K562 (cell line): ENCODE measurements around the gene GPR37. TPM values are rescaled to one million over a fixed set of nuclear protein-coding genes. Genes with fewer than 3 reads are reported as not detected.

Source experiments
- ATAC-seq: fragments of 200-7000 bp; cut with Tn5 transposase; 3 replicates; pipeline ENCODE4 v1.9.1; 2020; ENCODE audit warnings: moderate library complexity
- BruUV-seq: library from RNA; stranded (reverse); fragments of 400-500 nt; replicated peaks from 2 replicates; lab custom pipeline; 2021; lab: Mats Ljungman, UMichigan
- CTCF ChIA-PET: fragments of 300-600 bp; formaldehyde crosslinking; extraction: SDS; loops from one replicate; lab custom pipeline; 2021; ENCODE audit warnings: low intra/inter-chr PET ratio; lab: Yijun Ruan, JAX
- POLR2A ChIA-PET: fragments of 300-600, 350-650 bp; sonication (Branson Sonifier 250); formaldehyde crosslinking; extraction: SDS; loops from one replicate; lab custom pipeline; 2021; ENCODE audit warnings: antibody characterized with exemption, inconsistent platforms; lab: Yijun Ruan, JAX
- DNase-seq, 4 experiments: peaks; one replicate each; pipeline versions ENCODE4 v3.0.0 to v3.0.0-alpha.2; 2011 to 2018; ENCODE audit warnings: low spot score in 3 of 4, mixed read lengths in 3 of 4; ENCODE audit errors: extremely low read depth in 1 of 4
- FAIRE-seq: peaks from 2 replicates; lab custom pipeline; 2011; peaks lifted over from hg19 to GRCh38; lab: Jason Lieb, UNC
- H2AFZ ChIP-seq: 2 replicates; pipeline ENCODE4 v1.6.0; 2011; ENCODE audit warnings: low read depth, low read length, control low read depth, inconsistent platforms
- H3K27ac ChIP-seq: fragments of 200-600 bp; 3 replicates; pipeline ENCODE4 v1.8.0; 2011; ENCODE audit warnings: low read depth, mild to moderate bottlenecking, control low read depth, inconsistent platforms, low read length, moderate library complexity, mixed read lengths; ENCODE audit errors: extremely low read depth
- H3K27me3 ChIP-seq, 2 experiments: fragments of 300-600 bp in 1 of 2; 2 replicates in 1 of 2; 3 replicates in 1 of 2; pipeline versions ENCODE4 v1.6.0 to v1.8.0; 2011; ENCODE audit warnings: inconsistent platforms in 2 of 2, low read length in 2 of 2, mild to moderate bottlenecking in 1 of 2, mixed read lengths in 1 of 2, moderate library complexity in 1 of 2; ENCODE audit not compliant: control insufficient read depth in 2 of 2, insufficient read depth in 2 of 2
- H3K36me3 ChIP-seq: fragments of 300-600 bp; 3 replicates; pipeline ENCODE4 v1.8.0; 2011; ENCODE audit warnings: mild to moderate bottlenecking, low read length, inconsistent platforms; ENCODE audit not compliant: control insufficient read depth, insufficient read depth
- H3K4me1 ChIP-seq, 2 experiments: fragments of 200-600 bp in 1 of 2; replicated peaks in 1 of 2; 2 replicates in 1 of 2; 3 replicates in 1 of 2; pipeline versions ENCODE4 v1.5.1 to v1.8.0; 2011; ENCODE audit warnings: inconsistent platforms in 2 of 2, low read length in 2 of 2, mild to moderate bottlenecking in 1 of 2, mixed read lengths in 1 of 2, moderate library complexity in 1 of 2; ENCODE audit not compliant: control insufficient read depth in 2 of 2, insufficient read depth in 2 of 2
- H3K4me2 ChIP-seq: 2 replicates; pipeline ENCODE4 v1.6.1; 2011; ENCODE audit warnings: low read length, control low read depth, inconsistent platforms, mixed read lengths; ENCODE audit not compliant: insufficient read depth
- H3K4me3 ChIP-seq: fragments of 200-600 bp; sonication (generic), shearing (Covaris generic); 2 replicates; pipeline ENCODE4 v1.5.1; 2016; ENCODE audit warnings: control low read depth, inconsistent platforms
- H3K79me2 ChIP-seq: fragments of 200-600 bp; 3 replicates; pipeline ENCODE4 v1.8.0; 2011; ENCODE audit warnings: low read length, inconsistent platforms; ENCODE audit not compliant: control insufficient read depth, insufficient read depth
- H3K9ac ChIP-seq, 2 experiments: 2 replicates each; pipeline versions ENCODE4 v1.6.0 to v1.6.1; 2011; ENCODE audit warnings: low read depth in 2 of 2, low read length in 2 of 2, control low read depth in 1 of 2, inconsistent platforms in 1 of 2, mild to moderate bottlenecking in 1 of 2, mixed read lengths in 1 of 2; ENCODE audit not compliant: insufficient read depth in 1 of 2
- H3K9me1 ChIP-seq: one replicate; pipeline ENCODE4 v1.6.0; 2011; ENCODE audit warnings: inconsistent platforms, mild to moderate bottlenecking, low read length, moderate library complexity; ENCODE audit not compliant: control insufficient read depth, insufficient read depth
- H3K9me3 ChIP-seq: replicated peaks from 2 replicates; pipeline ENCODE4 v1.5.1; 2011; ENCODE audit warnings: low read depth, low read length, inconsistent platforms; ENCODE audit not compliant: control insufficient read depth, insufficient read depth
- H4K20me1 ChIP-seq: replicated peaks from 2 replicates; pipeline ENCODE4 v1.6.1; 2011; ENCODE audit warnings: low read length, inconsistent platforms, mixed read lengths; ENCODE audit not compliant: control insufficient read depth, insufficient read depth
- MCM5 ChIP-seq: fragments of 450-650 bp; IDR thresholded peaks from 2 replicates; pipeline ENCODE4 v1.6.1; 2016; ENCODE audit warnings: low read depth
- NUFIP1 ChIP-seq: fragments of 450-650 bp; IDR thresholded peaks from 2 replicates; pipeline ENCODE4 v1.6.1; 2018; ENCODE audit not compliant: partially characterized antibody
- RBBP5 ChIP-seq: fragments of 200-600 bp; sonication (generic); IDR thresholded peaks from 2 replicates; pipeline ENCODE4 v1.6.1; 2012; ENCODE audit warnings: borderline replicate concordance, mild to moderate bottlenecking, low read length, control low read depth, inconsistent platforms; ENCODE audit not compliant: insufficient read depth, poor library complexity, severe bottlenecking
- SAP30 ChIP-seq: fragments of 200-600 bp; sonication (generic); IDR thresholded peaks from 2 replicates; pipeline ENCODE4 v1.6.1; 2012; ENCODE audit warnings: borderline replicate concordance, low read depth, mild to moderate bottlenecking, moderate library complexity, low read length, control low read depth, inconsistent platforms; ENCODE audit not compliant: insufficient read depth, poor library complexity, severe bottlenecking
- SMARCA5 ChIP-seq: fragments of 450-650 bp; IDR thresholded peaks from 2 replicates; pipeline ENCODE4 v1.6.1; 2016
- ZBTB9 ChIP-seq: fragments of 450-650 bp; formaldehyde crosslinking; IDR thresholded peaks from 2 replicates; pipeline ENCODE4 v1.4.0; 2020; ENCODE audit warnings: mild to moderate bottlenecking, moderate library complexity
- ZNF232 ChIP-seq: sonication (generic); formaldehyde crosslinking; IDR thresholded peaks from 2 replicates; pipeline ENCODE4 v1.8.0; 2022; ENCODE audit warnings: mild to moderate bottlenecking, missing genetic modification reagents
- WGBS: fragments of 100-300 bp; shearing (Covaris generic); methylation state at CpG from one replicate; pipeline ENCODE4 v1.1.6; 2016; ENCODE audit warnings: low coverage, mixed read lengths; ENCODE audit not compliant: insufficient coverage; ENCODE audit errors: missing lambda C conversion rate; 5-methylcytosine and 5-hydroxymethylcytosine counted together
- in situ Hi-C: fragments of 300-500 bp; cut with MboI; formaldehyde crosslinking; loops from 4 replicates; pipeline ENCODE4 v1.15.0; 2018; ENCODE audit warnings: inconsistent platforms, mixed read lengths
- intact Hi-C: fragments of 100-400 bp; cut with micrococcal nuclease; formaldehyde crosslinking; loops from 2 replicates; pipeline ENCODE4 v1.14.2; 2022
- polyA plus RNA-seq, 8 experiments: library from polyadenylated mRNA; depleted of rRNA in 4 of 8; stranded (reverse) in 5 of 8; unstranded in 3 of 8; fragments of >200 nt; fragmentation: Nextera tagmentation in 2 of 8; fragmentation: Illumina TruSeq in 1 of 8; extraction: Ambion mirVana in 2 of 8; extraction: Trizol in 1 of 8; gene quantifications; 2 replicates each; pipeline versions ENCODE4 v1.2.1 to v1.2.3, GENCODE V29; 2011 to 2014; ENCODE audit warnings: inconsistent platforms in 1 of 8, missing spikeins in 1 of 8
- total RNA-seq, 7 experiments: library from RNA; depleted of rRNA in 6 of 7; stranded (reverse); fragments of >200 nt in 6 of 7; fragmentation: Illumina TruSeq in 2 of 7; extraction: Trizol in 2 of 7; gene quantifications; 2 replicates each; pipeline versions ENCODE4 v1.2.1 to v1.2.3, GENCODE V29; 2011 to 2021; ENCODE audit warnings: low replicate concordance in 1 of 7

GPR37 gene
- total and polyA plus RNA-seq, 9 of the 15 experiments (the other 6 are each of a cell fraction or from before 2014, with no cell fraction given), result 0.03 TPM; not detected in 8

GRCh38 chr7:124737760-124738300 lies 27.8 kb downstream of the GPR37 start:
- H3K27me3 ChIP-seq, result no peaks in the 10 kb centered on the region
- WGBS, result 3% methylated on average over 2 of the region's 2 CpGs
- FAIRE-seq, result no peak

More at GRCh38 chr7:124737760-124738300, 27.8 kb downstream of the GPR37 start:
- H3K4me1 ChIP-seq, result no peaks in the 10 kb centered on the region
- no peaks in the 10 kb centered on the region for H3K9me1 ChIP-seq
- H3K36me3 ChIP-seq, result no peaks in the 10 kb centered on the region
- in situ Hi-C loops (no loop called here), intact Hi-C loops (no loop called here)
- H3K4me2 ChIP-seq, result no peak overlapping the region
- DNase-seq (no peak), ATAC-seq (no peak)
- no peak overlapping the region for H3K9ac ChIP-seq
- no peak overlapping the region for H2AFZ ChIP-seq
- no peaks in the 10 kb centered on the region for H3K79me2 ChIP-seq
- no TSS peak for BruUV-seq
- no peak overlapping the region for H3K4me3 ChIP-seq
- TF ChIP-seq RBBP5 (no peak), ZNF232 (CRISPR knock-in tag) (no peak), SMARCA5 (no peak), SAP30 (no peak), MCM5 (no peak), NUFIP1 (no peak), ZBTB9 (CRISPR knock-in tag) (no peak)
- no peaks in the 10 kb centered on the region for H4K20me1 ChIP-seq
- H3K9me3 ChIP-seq, result no peaks in the 10 kb centered on the region
- H3K27ac ChIP-seq, result no peak overlapping the region
- ChIA-PET CTCF (no interaction called here), POLR2A (no interaction called here)
